Loucy (cell line): ENCODE measurements around the gene STUM.

Source experiments
- H2AFZ ChIP-seq: fragments of 200-600 bp; sonication (generic); 2 replicates; pipeline ENCODE4 v1.6.0; 2016; ENCODE audit warnings: antibody characterized with exemption, mild to moderate bottlenecking, low read length, moderate library complexity
- H3F3A ChIP-seq: fragments of 200-600 bp; 2 replicates; pipeline ENCODE4 v1.6.0; 2016; ENCODE audit warnings: antibody characterized with exemption, low read depth, mild to moderate bottlenecking
- H3K27me3 ChIP-seq: fragments of 200-600 bp; sonication (generic); 2 replicates; pipeline ENCODE4 v1.6.1; 2014; ENCODE audit warnings: low read length, mild to moderate bottlenecking; ENCODE audit not compliant: insufficient read depth, poor library complexity, severe bottlenecking
- H3K36me3 ChIP-seq: fragments of 200-600 bp; sonication (generic); 2 replicates; pipeline ENCODE4 v1.6.1; 2016; ENCODE audit warnings: low read length; ENCODE audit not compliant: insufficient read depth
- H3K4me1 ChIP-seq: fragments of 200-600 bp; sonication (generic); 2 replicates; pipeline ENCODE4 v1.5.1; 2014; ENCODE audit warnings: low read length, mild to moderate bottlenecking; ENCODE audit not compliant: insufficient read depth, poor library complexity, severe bottlenecking
- H3K4me2 ChIP-seq: fragments of 200-600 bp; sonication (generic); 2 replicates; pipeline ENCODE4 v1.6.0; 2014; ENCODE audit warnings: antibody characterized with exemption, low read length, low read depth, mild to moderate bottlenecking; ENCODE audit not compliant: poor library complexity, severe bottlenecking
- H3K4me3 ChIP-seq: fragments of 200-600 bp; sonication (generic); 2 replicates; pipeline ENCODE4 v1.5.1; 2014; ENCODE audit warnings: low read length, mild to moderate bottlenecking, mixed read lengths; ENCODE audit not compliant: poor library complexity, severe bottlenecking
- H3K79me2 ChIP-seq: fragments of 200-600 bp; sonication (generic); 2 replicates; pipeline ENCODE4 v1.6.1; 2014; ENCODE audit warnings: low read length; ENCODE audit not compliant: insufficient read depth
- H3K9ac ChIP-seq: fragments of 200-600 bp; sonication (generic); 2 replicates; pipeline ENCODE4 v1.6.0; 2014; ENCODE audit warnings: mild to moderate bottlenecking, low read depth, low read length, moderate library complexity; ENCODE audit not compliant: poor library complexity, severe bottlenecking
- H3K9me2 ChIP-seq: fragments of 200-600 bp; sonication (generic); replicated peaks from 2 replicates; pipeline ENCODE4 v1.6.1; 2016; ENCODE audit warnings: low read depth, low read length, mixed read lengths
- H3K9me3 ChIP-seq: fragments of 200-600 bp; sonication (generic); 2 replicates; pipeline ENCODE4 v1.6.1; 2014; ENCODE audit warnings: mild to moderate bottlenecking, antibody characterized with exemption, low read length, low read depth; ENCODE audit not compliant: insufficient read depth
- H4K20me1 ChIP-seq: fragments of 200-600 bp; sonication (generic); 2 replicates; pipeline ENCODE4 v1.6.0; 2014; ENCODE audit warnings: antibody characterized with exemption, low read length, mild to moderate bottlenecking; ENCODE audit not compliant: insufficient read depth, poor library complexity, severe bottlenecking
- EZH2phosphoT487 ChIP-seq: fragments of 200-600 bp; IDR thresholded peaks from 2 replicates; pipeline ENCODE4 v1.6.1; 2018; ENCODE audit warnings: antibody characterized with exemption, mild to moderate bottlenecking, moderate library complexity, borderline replicate concordance
- TF ChIP-seq, protein P1 (sequence below): fragments of 200-600 bp; sonication (generic); conservative IDR thresholded peaks from 2 replicates; pipeline ENCODE4 v1.5.1; 2014; ENCODE audit warnings: mild to moderate bottlenecking, antibody characterized with exemption, low read length

Gene STUM

DNA sequence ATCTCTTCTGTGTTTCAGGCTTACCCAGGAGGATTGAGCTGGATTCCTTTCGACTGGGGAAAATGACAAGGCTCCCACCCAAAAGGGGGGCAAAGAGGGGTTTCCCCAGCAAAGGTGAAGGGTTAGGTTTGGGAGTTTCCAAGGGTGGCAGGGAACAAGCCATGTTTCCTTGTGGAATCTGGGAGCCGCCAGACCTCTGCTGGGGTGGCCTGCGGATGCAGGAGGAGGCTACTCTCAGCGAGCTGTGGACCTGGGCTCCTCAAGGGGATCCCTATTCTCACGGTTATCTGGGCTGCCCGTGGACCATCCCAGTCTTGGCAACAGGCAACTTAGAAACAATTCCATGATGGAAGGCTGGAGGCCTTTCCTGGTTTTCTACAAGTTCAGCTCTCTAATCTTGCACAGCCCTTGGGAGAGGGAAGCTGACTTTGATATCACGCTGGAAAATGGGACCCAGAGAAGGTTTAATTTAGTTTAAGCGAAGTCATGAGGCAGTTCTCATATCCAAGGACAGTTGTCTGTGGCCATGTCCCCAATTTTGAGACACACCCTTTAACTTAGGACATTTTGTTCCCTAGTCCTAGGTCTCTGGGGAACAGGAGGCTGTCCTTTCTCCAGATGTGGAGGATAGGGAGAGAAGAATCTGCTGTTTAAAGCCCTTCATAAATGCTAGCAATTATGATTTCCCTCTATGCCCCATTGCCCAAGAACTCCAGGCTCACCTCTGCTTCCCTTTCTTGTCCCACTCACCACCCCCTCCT is 24.7 kb upstream of the STUM start:
- Histone ChIP-seq H3K4me3 (no peak overlapping the region), H3K9me3 (no peaks in the 10 kb centered on the region), H3F3A (no peaks in the 10 kb centered on the region), H4K20me1 (no peaks in the 10 kb centered on the region), H3K9me2 (no peaks in the 10 kb centered on the region), H3K4me1 (no peaks in the 10 kb centered on the region), H2AFZ (no peak overlapping the region), H3K36me3 (no peaks in the 10 kb centered on the region), H3K9ac (no peak overlapping the region), H3K27me3 (no peaks in the 10 kb centered on the region), H3K4me2 (no peak overlapping the region), H3K79me2 (no peaks in the 10 kb centered on the region)
- no peak for TF ChIP-seq EZH2phosphoT487
- TF ChIP-seq, protein P1, sequence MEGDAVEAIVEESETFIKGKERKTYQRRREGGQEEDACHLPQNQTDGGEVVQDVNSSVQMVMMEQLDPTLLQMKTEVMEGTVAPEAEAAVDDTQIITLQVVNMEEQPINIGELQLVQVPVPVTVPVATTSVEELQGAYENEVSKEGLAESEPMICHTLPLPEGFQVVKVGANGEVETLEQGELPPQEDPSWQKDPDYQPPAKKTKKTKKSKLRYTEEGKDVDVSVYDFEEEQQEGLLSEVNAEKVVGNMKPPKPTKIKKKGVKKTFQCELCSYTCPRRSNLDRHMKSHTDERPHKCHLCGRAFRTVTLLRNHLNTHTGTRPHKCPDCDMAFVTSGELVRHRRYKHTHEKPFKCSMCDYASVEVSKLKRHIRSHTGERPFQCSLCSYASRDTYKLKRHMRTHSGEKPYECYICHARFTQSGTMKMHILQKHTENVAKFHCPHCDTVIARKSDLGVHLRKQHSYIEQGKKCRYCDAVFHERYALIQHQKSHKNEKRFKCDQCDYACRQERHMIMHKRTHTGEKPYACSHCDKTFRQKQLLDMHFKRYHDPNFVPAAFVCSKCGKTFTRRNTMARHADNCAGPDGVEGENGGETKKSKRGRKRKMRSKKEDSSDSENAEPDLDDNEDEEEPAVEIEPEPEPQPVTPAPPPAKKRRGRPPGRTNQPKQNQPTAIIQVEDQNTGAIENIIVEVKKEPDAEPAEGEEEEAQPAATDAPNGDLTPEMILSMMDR: no peak

DNA sequence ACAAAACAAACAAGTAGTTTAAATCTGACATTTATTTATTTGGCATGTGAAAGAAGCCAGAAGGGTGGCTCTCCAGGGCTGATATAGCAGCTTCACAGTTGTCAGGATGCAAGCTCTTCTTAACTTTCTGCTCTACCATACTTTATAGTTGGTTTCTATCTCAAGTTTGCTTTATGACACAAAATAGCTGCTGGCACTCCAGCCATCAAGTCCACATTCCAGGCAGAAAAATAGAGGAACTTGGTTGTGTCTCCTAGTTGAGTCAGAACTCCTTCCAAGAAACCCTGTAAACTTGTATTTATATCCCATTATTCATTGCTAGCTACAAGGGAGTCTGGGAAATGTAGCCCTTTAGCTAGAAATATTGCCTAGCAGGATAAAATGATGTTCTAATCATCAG is 24.0 kb upstream of the STUM start:
- TF ChIP-seq, protein P1: no peak
- TF ChIP-seq EZH2phosphoT487: no peak
- Histone ChIP-seq H3K9ac (no peak overlapping the region), H3K79me2 (no peaks in the 10 kb centered on the region), H3K4me1 (no peaks in the 10 kb centered on the region), H2AFZ (no peak overlapping the region), H3K27me3 (no peaks in the 10 kb centered on the region), H3K9me2 (no peaks in the 10 kb centered on the region), H3K4me2 (no peak overlapping the region), H3K4me3 (no peak overlapping the region), H3K9me3 (no peaks in the 10 kb centered on the region), H3K36me3 (no peaks in the 10 kb centered on the region), H4K20me1 (no peaks in the 10 kb centered on the region), H3F3A (no peaks in the 10 kb centered on the region)

- Histone ChIP-seq H3K4me1 (no peaks in the 10 kb centered on the region), H3K9me2 (no peaks in the 10 kb centered on the region), H3K27me3 (no peaks in the 10 kb centered on the region), H3K4me2 (no peak overlapping the region), H3K9ac (no peak overlapping the region), H3K9me3 (no peaks in the 10 kb centered on the region), H2AFZ (no peak overlapping the region), H3K79me2 (no peaks in the 10 kb centered on the region), H3F3A (no peaks in the 10 kb centered on the region), H3K4me3 (no peak overlapping the region), H3K36me3 (no peaks in the 10 kb centered on the region), H4K20me1 (no peaks in the 10 kb centered on the region)
- TF ChIP-seq, protein P1: no peak
- no peak for TF ChIP-seq EZH2phosphoT487
Observed at GRCh38 chr1:226525750-226526149, 22.8 kb upstream of the STUM start.
